ENCODE data around the gene CDC123.

Gene CDC123

DNA sequence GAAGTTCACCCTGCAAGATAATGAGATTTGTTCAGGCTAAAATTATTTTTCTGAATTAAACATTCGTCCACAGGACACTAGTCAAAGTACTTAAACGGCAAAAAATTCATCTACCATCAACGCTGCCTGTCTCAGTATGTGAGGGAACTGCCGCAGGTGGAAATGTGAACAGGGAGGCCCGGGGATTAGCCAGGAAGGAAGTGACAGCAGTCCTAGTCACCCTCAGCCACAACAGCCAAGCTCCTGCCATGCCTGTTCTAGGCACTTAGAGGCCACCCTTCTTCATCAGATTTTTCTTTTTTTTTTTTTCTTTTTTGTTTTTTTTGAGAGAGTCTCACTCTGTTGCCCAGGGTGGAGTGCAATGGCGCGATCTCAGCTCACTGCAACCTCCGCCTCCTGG is 9.7 kb upstream of the CDC123 start:
- H3K27ac ChIP-seq (ENCODE audit: low read length): no peak overlapping the region
- H4K20me1 ChIP-seq (ENCODE audit: insufficient read depth, low read length): no peaks in the 10 kb centered on the region
- TF ChIP-seq, protein P1, sequence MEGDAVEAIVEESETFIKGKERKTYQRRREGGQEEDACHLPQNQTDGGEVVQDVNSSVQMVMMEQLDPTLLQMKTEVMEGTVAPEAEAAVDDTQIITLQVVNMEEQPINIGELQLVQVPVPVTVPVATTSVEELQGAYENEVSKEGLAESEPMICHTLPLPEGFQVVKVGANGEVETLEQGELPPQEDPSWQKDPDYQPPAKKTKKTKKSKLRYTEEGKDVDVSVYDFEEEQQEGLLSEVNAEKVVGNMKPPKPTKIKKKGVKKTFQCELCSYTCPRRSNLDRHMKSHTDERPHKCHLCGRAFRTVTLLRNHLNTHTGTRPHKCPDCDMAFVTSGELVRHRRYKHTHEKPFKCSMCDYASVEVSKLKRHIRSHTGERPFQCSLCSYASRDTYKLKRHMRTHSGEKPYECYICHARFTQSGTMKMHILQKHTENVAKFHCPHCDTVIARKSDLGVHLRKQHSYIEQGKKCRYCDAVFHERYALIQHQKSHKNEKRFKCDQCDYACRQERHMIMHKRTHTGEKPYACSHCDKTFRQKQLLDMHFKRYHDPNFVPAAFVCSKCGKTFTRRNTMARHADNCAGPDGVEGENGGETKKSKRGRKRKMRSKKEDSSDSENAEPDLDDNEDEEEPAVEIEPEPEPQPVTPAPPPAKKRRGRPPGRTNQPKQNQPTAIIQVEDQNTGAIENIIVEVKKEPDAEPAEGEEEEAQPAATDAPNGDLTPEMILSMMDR (IDR thresholded peaks at IDR 0.05; ENCODE audit: low read depth, low read length): no peak
- TF ChIP-seq EZH2phosphoT487 (IDR thresholded peaks at IDR 0.05; ENCODE audit: low read depth): no peak
- peaks cover 33% of the 10 kb centered on the region for H3K79me2 ChIP-seq (ENCODE audit: low read length)
- no peaks in the 10 kb centered on the region for H3K4me1 ChIP-seq (ENCODE audit: low read length)
- no peak overlapping the region for H3K9ac ChIP-seq (ENCODE audit: low read length)
- H3K9me3 ChIP-seq (ENCODE audit: insufficient read depth, low read length): no peaks in the 10 kb centered on the region
- peaks cover 3% of the 10 kb centered on the region for H3K36me3 ChIP-seq (replicated peaks; ENCODE audit: low read depth, low read length)
- no peak overlapping the region for H3K4me3 ChIP-seq (ENCODE audit: low read length)
- no peak overlapping the region for H3K4me2 ChIP-seq (ENCODE audit: low read length)
- H2AFZ ChIP-seq (ENCODE audit: low read depth, low read length): no peak overlapping the region
- no peaks in the 10 kb centered on the region for H3K27me3 ChIP-seq (ENCODE audit: low read depth, low read length)

DNA sequence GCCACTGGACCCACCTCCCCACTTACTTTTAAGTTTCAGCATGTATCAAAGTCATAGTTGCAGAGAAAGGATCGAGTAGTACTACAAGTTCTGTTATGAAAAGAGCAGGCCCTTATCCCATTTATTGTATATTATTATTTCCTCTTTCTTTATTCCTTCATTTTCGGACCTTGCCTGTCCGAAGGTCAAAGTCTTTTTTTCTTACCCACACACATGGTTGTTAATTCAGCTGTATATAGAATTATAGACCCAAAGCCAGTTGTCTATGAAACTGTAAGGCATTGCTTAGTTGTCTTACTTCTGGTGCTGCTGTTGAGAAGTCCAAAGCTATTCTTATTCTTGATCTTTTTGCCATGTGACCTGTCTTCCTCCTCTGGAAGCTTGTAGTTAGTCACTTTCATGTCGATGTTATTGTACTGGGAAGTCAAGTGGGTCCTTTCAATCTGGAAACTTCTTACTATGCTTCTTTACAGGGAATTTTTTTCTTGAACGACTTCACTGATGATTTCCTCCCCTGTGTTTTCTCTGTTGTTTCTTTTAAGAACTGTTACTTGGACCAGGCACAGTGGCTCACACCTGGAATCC is 8.6 kb upstream of the CDC123 start:
- H3K4me2 ChIP-seq (ENCODE audit: low read length): no peak overlapping the region
- TF ChIP-seq, protein P1 (IDR thresholded peaks at IDR 0.05; ENCODE audit: low read depth, low read length): no peak
- TF ChIP-seq EZH2phosphoT487 (IDR thresholded peaks at IDR 0.05; ENCODE audit: low read depth): no peak
- H3K27me3 ChIP-seq (ENCODE audit: low read depth, low read length): no peaks in the 10 kb centered on the region
- H3K4me3 ChIP-seq (ENCODE audit: low read length): no peak overlapping the region
- H3K4me1 ChIP-seq (ENCODE audit: low read length): peaks cover 7% of the 10 kb centered on the region
- H3K36me3 ChIP-seq (replicated peaks; ENCODE audit: low read depth, low read length): peaks cover 3% of the 10 kb centered on the region
- no peak overlapping the region for H2AFZ ChIP-seq (ENCODE audit: low read depth, low read length)
- H3K9me3 ChIP-seq (ENCODE audit: insufficient read depth, low read length): no peaks in the 10 kb centered on the region
- peaks cover 43% of the 10 kb centered on the region for H3K79me2 ChIP-seq (ENCODE audit: low read length)
- H4K20me1 ChIP-seq (ENCODE audit: insufficient read depth, low read length): no peaks in the 10 kb centered on the region
- no peak overlapping the region for H3K27ac ChIP-seq (ENCODE audit: low read length)
- no peak overlapping the region for H3K9ac ChIP-seq (ENCODE audit: low read length)

DNA sequence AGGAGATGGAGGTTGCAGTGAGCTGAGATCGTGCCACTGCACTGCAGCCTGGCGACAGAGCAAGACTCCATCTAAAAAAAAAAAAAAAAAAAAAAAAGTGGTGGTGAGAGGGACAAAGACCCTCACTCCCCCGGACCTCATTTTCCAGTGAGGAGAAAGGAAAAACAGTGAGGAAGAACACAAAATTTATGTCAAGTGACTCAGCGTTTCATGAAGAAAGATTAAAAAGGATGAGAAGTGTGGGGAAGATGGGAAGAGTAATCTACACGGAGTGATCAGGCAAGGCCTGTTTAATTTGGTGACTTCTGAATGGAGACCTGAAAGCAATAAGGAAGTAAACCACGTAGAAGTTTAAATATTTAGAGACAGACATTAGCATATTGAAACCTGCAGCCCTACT is 7.3 kb upstream of the CDC123 start:
- no peak overlapping the region for H3K9ac ChIP-seq (ENCODE audit: low read length)
- peaks cover 55% of the 10 kb centered on the region for H3K79me2 ChIP-seq (ENCODE audit: low read length)
- H3K4me1 ChIP-seq (ENCODE audit: low read length): peaks cover 7% of the 10 kb centered on the region
- H3K9me3 ChIP-seq (ENCODE audit: insufficient read depth, low read length): no peaks in the 10 kb centered on the region
- no peak overlapping the region for H3K27ac ChIP-seq (ENCODE audit: low read length)
- H3K4me3 ChIP-seq (ENCODE audit: low read length): no peak overlapping the region
- TF ChIP-seq, protein P1 (IDR thresholded peaks at IDR 0.05; ENCODE audit: low read depth, low read length): no peak
- TF ChIP-seq EZH2phosphoT487 (IDR thresholded peaks at IDR 0.05; ENCODE audit: low read depth): no peak
- no peaks in the 10 kb centered on the region for H4K20me1 ChIP-seq (ENCODE audit: insufficient read depth, low read length)
- H3K4me2 ChIP-seq (ENCODE audit: low read length): no peak overlapping the region
- peaks cover 8% of the 10 kb centered on the region for H3K36me3 ChIP-seq (replicated peaks; ENCODE audit: low read depth, low read length)
- no peak overlapping the region for H2AFZ ChIP-seq (ENCODE audit: low read depth, low read length)
- no peaks in the 10 kb centered on the region for H3K27me3 ChIP-seq (ENCODE audit: low read depth, low read length)

DNA sequence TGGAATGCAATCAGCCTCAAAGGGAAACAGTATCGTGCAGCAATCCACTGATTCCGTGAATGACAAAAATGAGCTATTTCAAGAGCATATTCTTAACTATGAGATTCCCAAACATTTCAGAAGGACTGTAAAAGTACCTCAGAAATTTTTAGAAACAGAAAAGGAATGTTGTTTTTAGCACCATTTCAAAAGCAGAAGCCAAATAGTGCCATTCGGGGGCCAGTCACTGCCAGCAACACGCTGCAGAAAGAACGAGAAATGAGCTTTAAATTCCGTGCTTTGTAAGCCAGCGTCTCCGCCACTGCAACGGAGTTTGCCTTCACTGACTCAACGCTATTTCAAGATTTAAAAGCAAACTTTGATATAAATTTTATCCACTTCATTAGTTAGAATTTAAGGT is 6.6 kb upstream of the CDC123 start:
- Histone ChIP-seq H3K4me3 (ENCODE audit: low read length) (no peak overlapping the region), H3K27ac (ENCODE audit: low read length) (no peak overlapping the region), H3K4me1 (ENCODE audit: low read length) (peaks cover 11% of the 10 kb centered on the region), H3K79me2 (ENCODE audit: low read length) (peaks cover 63% of the 10 kb centered on the region), H2AFZ (ENCODE audit: low read depth, low read length) (no peak overlapping the region), H3K9ac (ENCODE audit: low read length) (no peak overlapping the region), H3K27me3 (ENCODE audit: low read depth, low read length) (no peaks in the 10 kb centered on the region), H3K4me2 (ENCODE audit: low read length) (no peak overlapping the region), H3K36me3 (replicated peaks; ENCODE audit: low read depth, low read length) (peaks cover 8% of the 10 kb centered on the region), H3K9me3 (ENCODE audit: insufficient read depth, low read length) (no peaks in the 10 kb centered on the region), H4K20me1 (ENCODE audit: insufficient read depth, low read length) (no peaks in the 10 kb centered on the region)
- TF ChIP-seq, protein P1 (IDR thresholded peaks at IDR 0.05; ENCODE audit: low read depth, low read length): no peak
- TF ChIP-seq EZH2phosphoT487 (IDR thresholded peaks at IDR 0.05; ENCODE audit: low read depth): no peak

All from OCI-LY3 (cell line).